Measurements from ENCODE around the gene PCLAF.

Gene PCLAF

GRCh38 chr15:64314456-64314855, 66.8 kb downstream of the PCLAF start:
- H3K9ac ChIP-seq (ENCODE audit: low read length) = no peak overlapping the region
- peaks cover 10% of the 10 kb centered on the region for H4K20me1 ChIP-seq (ENCODE audit: insufficient read depth, low read length)
- H3K4me1 ChIP-seq (ENCODE audit: low read length) = no peaks in the 10 kb centered on the region
- H3K4me2 ChIP-seq (ENCODE audit: low read length) = no peak overlapping the region
- TF ChIP-seq EZH2phosphoT487 (IDR thresholded peaks at IDR 0.05; ENCODE audit: low read depth) = no peak
- H3K27ac ChIP-seq (ENCODE audit: low read length) = no peak overlapping the region
- H3K79me2 ChIP-seq (ENCODE audit: low read length) = peaks cover 3% of the 10 kb centered on the region; the same call in 1 of the 2 replicates
- no peak overlapping the region for H2AFZ ChIP-seq (ENCODE audit: low read depth, low read length)
- no peaks in the 10 kb centered on the region for H3K27me3 ChIP-seq (ENCODE audit: low read depth, low read length)
- H3K36me3 ChIP-seq (replicated peaks; ENCODE audit: low read depth, low read length) = no peaks in the 10 kb centered on the region
- no peaks in the 10 kb centered on the region for H3K9me3 ChIP-seq (ENCODE audit: insufficient read depth, low read length)
- H3K4me3 ChIP-seq (ENCODE audit: low read length) = no peak overlapping the region
